ENCODE data around the gene ZSWIM8. TPM values are rescaled to one million over a fixed set of nuclear protein-coding genes. Genes with fewer than 3 reads are reported as not detected.
A peak's percentile ranks its signal among the peaks of the same experiment; 100 is the strongest.

ZSWIM8 gene
- total RNA-seq, 1 donor from 2014 or later = 102 TPM

- DNase-seq (ENCODE audit: low spot score) = no peak
- Mint-ChIP-seq H3K27ac (ENCODE audit: unreplicated experiment) (peak overlapping the region; percentile 27), H3K9me3 (ENCODE audit: low read depth) (no peaks in the 10 kb centered on the region), H3K27me3 (ENCODE audit: low read depth) (no peaks in the 10 kb centered on the region), H3K4me3 (ENCODE audit: unreplicated experiment) (no peak overlapping the region), H3K4me1 (ENCODE audit: low read depth) (no peaks in the 10 kb centered on the region), H3K36me3 (ENCODE audit: low read depth) (peaks cover 47% of the 10 kb centered on the region)
- no peak for TF ChIP-seq CTCF (IDR thresholded peaks at IDR 0.05)
Measured at GRCh38 chr10:73797324-73798025, 12.1 kb downstream of the ZSWIM8 start.

GRCh38 chr10:73798087-73798486 is 12.7 kb downstream of the ZSWIM8 start:
- no peak overlapping the region for H3K4me3 Mint-ChIP-seq (ENCODE audit: unreplicated experiment)
- no peaks in the 10 kb centered on the region for H3K27me3 Mint-ChIP-seq (ENCODE audit: low read depth)
- no peak for DNase-seq (ENCODE audit: low spot score)
- H3K27ac Mint-ChIP-seq (ENCODE audit: unreplicated experiment) = no peak overlapping the region
- H3K4me1 Mint-ChIP-seq (ENCODE audit: low read depth) = no peaks in the 10 kb centered on the region
- no peaks in the 10 kb centered on the region for H3K9me3 Mint-ChIP-seq (ENCODE audit: low read depth)
- no peak for TF ChIP-seq CTCF (IDR thresholded peaks at IDR 0.05)
- peaks cover 48% of the 10 kb centered on the region for H3K36me3 Mint-ChIP-seq (ENCODE audit: low read depth)

- H3K4me3 Mint-ChIP-seq (ENCODE audit: unreplicated experiment) = no peak overlapping the region
- H3K27me3 Mint-ChIP-seq (ENCODE audit: low read depth) = no peaks in the 10 kb centered on the region
- H3K36me3 Mint-ChIP-seq (ENCODE audit: low read depth) = peaks cover 43% of the 10 kb centered on the region
- no peak for TF ChIP-seq CTCF (IDR thresholded peaks at IDR 0.05)
- peaks cover 4% of the 10 kb centered on the region for H3K4me1 Mint-ChIP-seq (ENCODE audit: low read depth)
- H3K9me3 Mint-ChIP-seq (ENCODE audit: low read depth) = no peaks in the 10 kb centered on the region
- no peak overlapping the region for H3K27ac Mint-ChIP-seq (ENCODE audit: unreplicated experiment)
- peak; percentile 75 for DNase-seq (ENCODE audit: low spot score)
Measured at GRCh38 chr10:73798927-73799560, 13.6 kb downstream of the ZSWIM8 start.

DNA sequence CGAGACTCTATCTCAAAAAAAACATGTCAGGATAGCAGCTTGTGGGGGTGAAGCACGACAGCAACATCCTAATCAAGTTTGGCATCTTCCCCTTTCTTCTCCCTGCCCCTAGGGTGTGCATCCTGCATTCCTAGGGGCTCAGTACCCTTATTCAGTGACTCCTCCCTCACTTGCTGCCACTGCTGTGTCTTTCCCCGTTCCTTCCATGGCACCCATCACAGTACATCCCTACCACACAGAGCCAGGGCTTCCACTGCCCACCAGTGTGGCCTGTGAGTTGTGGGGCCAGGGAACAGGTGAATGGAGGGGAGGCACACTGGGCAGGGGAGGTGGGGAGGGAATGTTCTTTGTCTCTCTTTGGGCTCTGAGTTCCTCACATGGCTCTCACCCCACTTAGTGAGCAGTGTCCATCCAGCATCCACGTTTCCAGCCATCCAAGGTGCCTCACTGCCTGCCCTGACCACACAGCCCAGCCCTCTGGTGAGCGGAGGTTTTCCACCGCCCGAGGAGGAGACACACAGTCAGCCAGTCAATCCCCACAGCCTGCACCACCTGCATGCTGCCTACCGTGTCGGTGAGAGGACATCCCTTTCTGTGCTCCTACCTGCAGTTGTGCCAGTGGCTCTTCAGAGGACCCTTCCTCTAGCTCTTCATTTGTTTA is 14.6 kb downstream of the ZSWIM8 start:
- Mint-ChIP-seq H3K36me3 (ENCODE audit: low read depth) (peaks cover 38% of the 10 kb centered on the region), H3K27ac (ENCODE audit: unreplicated experiment) (peak overlapping the region; percentile 66), H3K4me3 (ENCODE audit: unreplicated experiment) (no peak overlapping the region), H3K4me1 (ENCODE audit: low read depth) (peaks cover 5% of the 10 kb centered on the region), H3K9me3 (ENCODE audit: low read depth) (no peaks in the 10 kb centered on the region), H3K27me3 (ENCODE audit: low read depth) (no peaks in the 10 kb centered on the region)
- DNase-seq (ENCODE audit: low spot score) = peak; percentile 81
- no peak for TF ChIP-seq CTCF (IDR thresholded peaks at IDR 0.05)

- no peak overlapping the region for H3K4me3 Mint-ChIP-seq (ENCODE audit: unreplicated experiment)
- H3K4me1 Mint-ChIP-seq (ENCODE audit: low read depth) = peaks cover 5% of the 10 kb centered on the region
- peaks cover 35% of the 10 kb centered on the region for H3K36me3 Mint-ChIP-seq (ENCODE audit: low read depth)
- H3K9me3 Mint-ChIP-seq (ENCODE audit: low read depth) = no peaks in the 10 kb centered on the region
- no peak for TF ChIP-seq CTCF (IDR thresholded peaks at IDR 0.05)
- peak overlapping the region; percentile 32 for H3K27ac Mint-ChIP-seq (ENCODE audit: unreplicated experiment)
- H3K27me3 Mint-ChIP-seq (ENCODE audit: low read depth) = no peaks in the 10 kb centered on the region
- peak; percentile 90 for DNase-seq (ENCODE audit: low spot score)
Measured at GRCh38 chr10:73800560-73801252, 15.3 kb downstream of the ZSWIM8 start.

Measured in chondrocyte (in vitro differentiated cells).